ENCODE results near the gene CDYL2. TPM values are rescaled to one million over a fixed set of nuclear protein-coding genes. Genes with fewer than 3 reads are reported as not detected.
A peak's percentile ranks its signal among the peaks of the same experiment; 100 is the strongest.
"Not testable (repeated sequence)": the region's sequence is repeated elsewhere in the genome, so short reads cannot be mapped to it uniquely, and the experiment has no call there.

Gene CDYL2
- total RNA-seq, 2 experiments from 2014 or later = 40.7 to 49.0 TPM

DNA sequence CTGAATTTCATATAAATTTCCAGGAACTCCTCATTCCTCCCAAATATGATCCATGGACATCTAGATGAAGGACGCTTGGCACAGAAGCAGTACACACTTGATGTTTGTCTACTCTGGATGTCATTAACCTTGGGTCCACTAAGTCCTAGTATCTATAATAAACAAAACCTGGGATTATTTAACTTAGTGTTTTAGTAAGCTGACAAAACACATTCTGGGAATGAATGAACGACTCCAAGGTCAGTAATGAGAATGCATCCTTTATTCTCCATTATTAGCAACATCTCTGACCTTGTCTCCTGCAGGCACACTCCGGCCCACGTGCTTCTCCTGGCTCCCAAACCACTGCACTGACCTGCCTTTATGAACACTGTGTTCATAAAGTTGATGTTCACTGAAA lies 24.1 kb upstream of the CDYL2 start:
- Mint-ChIP-seq H3K27me3 (peaks cover 31% of the 10 kb centered on the region), H3K36me3 (ENCODE audit: low read depth) (no peaks in the 10 kb centered on the region), H3K4me1 (peaks cover 2% of the 10 kb centered on the region), H3K4me3 (no peak overlapping the region), H3K27ac (no peak overlapping the region), H3K9me3 (no peaks in the 10 kb centered on the region)
- ChIA-PET POLR2A (no interaction called here), CTCF (no interaction called here)
- no peak for DNase-seq

DNA sequence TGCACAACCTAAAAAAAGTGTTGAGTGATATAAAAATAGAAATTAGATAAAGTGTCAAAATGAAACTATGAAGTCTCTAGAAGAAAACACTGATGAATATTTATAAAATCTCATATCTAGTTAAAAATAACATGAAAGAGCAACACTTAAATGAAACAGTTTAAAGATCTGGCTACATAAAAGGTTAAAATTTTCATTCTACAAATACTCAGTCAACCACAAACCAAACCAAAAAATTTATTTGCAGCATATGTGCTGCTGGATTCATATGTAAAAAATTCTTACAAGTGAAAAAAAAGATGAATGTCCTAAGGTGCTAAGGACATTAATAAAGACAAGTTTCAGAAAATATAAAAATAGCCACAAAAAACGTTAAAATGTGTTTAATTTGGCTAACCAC lies 22.6 kb upstream of the CDYL2 start:
- no peak overlapping the region for H3K27ac Mint-ChIP-seq
- H3K36me3 Mint-ChIP-seq (ENCODE audit: low read depth) = no peaks in the 10 kb centered on the region
- POLR2A ChIA-PET = no interaction called here
- CTCF ChIA-PET = interaction anchor here (3.8 kb wide), 1 partner anchor 300 kb away, joined by 25 read pairs; no protein-coding TSS in a partner anchor
- peaks cover 2% of the 10 kb centered on the region for H3K4me1 Mint-ChIP-seq
- no peak for DNase-seq
- H3K27me3 Mint-ChIP-seq = peaks cover 25% of the 10 kb centered on the region
- H3K9me3 Mint-ChIP-seq = no peaks in the 10 kb centered on the region
- H3K4me3 Mint-ChIP-seq = no peak overlapping the region

DNA sequence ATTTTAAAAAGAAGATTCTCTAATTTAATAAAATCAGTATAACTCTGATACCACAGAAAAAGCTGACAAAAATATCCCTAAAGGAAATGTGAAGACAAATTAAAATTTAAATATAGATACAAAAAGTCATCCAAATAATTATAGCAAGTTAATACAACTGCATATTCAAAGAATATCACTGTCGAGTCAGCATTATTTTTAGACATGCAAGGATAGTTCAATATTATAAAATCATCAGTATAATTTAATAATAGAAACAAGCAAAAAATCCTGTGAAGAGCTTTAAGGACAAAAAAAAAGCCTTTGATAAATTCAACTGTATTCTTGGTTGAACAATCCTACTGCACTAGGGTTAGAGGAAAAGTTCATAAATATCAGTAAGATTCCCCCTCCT lies 21.0 kb upstream of the CDYL2 start:
- Mint-ChIP-seq H3K27me3 (peaks cover 19% of the 10 kb centered on the region), H3K4me3 (no peak overlapping the region), H3K4me1 (peaks cover 2% of the 10 kb centered on the region), H3K36me3 (ENCODE audit: low read depth) (no peaks in the 10 kb centered on the region), H3K27ac (no peak overlapping the region), H3K9me3 (no peaks in the 10 kb centered on the region)
- no peak for DNase-seq
- ChIA-PET CTCF (interaction anchor here (1.5 to 3.8 kb wide), 2 partner anchors 245 to 298 kb away, joined by 3 to 25 read pairs; no protein-coding TSS in a partner anchor), POLR2A (no interaction called here)

DNA sequence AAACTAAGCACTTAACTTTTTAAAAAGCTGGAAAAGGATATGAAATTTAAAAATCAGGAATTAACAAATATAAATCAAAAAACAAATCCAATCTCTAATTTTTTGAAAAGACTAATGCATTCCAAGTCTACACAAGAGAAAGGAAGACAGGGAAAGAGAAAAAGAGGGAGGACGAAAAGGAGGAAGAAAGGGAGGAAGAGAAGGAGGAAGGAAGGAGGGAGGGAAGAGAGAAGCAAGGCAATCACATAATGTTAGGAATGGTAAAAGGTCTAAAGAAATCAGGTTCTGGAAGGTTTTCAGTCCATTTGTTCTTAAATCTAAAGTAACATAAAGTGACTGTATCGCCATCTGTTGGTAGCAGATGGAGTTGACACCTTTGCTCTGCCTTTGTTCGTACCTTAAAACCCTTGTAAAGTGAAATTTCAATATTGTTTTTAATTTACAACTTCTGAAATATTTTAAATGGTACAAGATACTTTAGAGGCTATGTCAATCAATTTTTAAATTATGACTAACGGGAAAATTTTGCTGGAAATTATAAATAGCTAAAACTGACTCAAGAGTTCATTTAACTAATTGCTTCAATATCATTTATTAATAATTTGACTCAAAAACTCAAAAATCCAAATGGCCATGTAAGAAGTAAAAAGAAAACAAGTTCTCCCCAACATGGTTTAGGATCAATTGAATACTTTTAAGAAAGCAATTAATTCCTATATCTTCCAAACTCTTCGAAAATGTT lies 20.4 kb upstream of the CDYL2 start:
- Mint-ChIP-seq H3K9me3 (no peaks in the 10 kb centered on the region), H3K27ac (no peak overlapping the region), H3K36me3 (ENCODE audit: low read depth) (no peaks in the 10 kb centered on the region), H3K4me3 (no peak overlapping the region), H3K27me3 (peaks cover 20% of the 10 kb centered on the region), H3K4me1 (peaks cover 2% of the 10 kb centered on the region)
- ChIA-PET POLR2A (no interaction called here), CTCF (interaction anchor here (1.5 to 3.8 kb wide), 2 partner anchors 245 to 298 kb away, joined by 3 to 25 read pairs; no protein-coding TSS in a partner anchor)
- DNase-seq = peak; percentile 60

DNA sequence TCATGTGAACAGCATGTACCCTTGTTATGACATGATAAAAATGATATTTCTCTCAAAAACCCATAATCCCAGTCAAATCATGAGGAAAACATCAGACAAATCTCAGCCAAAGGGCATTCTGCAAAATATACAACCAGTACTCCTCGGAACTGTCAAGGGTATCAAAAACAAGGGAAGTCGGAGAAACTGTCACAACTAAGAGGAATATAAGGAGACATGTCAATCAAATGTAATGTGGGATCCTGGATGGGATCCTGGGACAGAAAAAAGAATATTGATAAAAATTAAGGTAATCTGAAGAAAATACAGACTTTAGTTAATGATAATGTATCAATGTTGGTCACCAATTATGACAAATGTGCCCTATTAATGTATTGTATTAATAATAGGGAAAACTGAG lies 15.6 kb upstream of the CDYL2 start:
- POLR2A ChIA-PET = interaction anchor here (0.6 kb wide), 1 partner anchor 120 kb away, joined by 5 read pairs; no protein-coding TSS in a partner anchor
- Mint-ChIP-seq H3K36me3 (ENCODE audit: low read depth) (no peaks in the 10 kb centered on the region), H3K4me1 (peaks cover 2% of the 10 kb centered on the region), H3K9me3 (no peaks in the 10 kb centered on the region), H3K27me3 (peaks cover 9% of the 10 kb centered on the region), H3K4me3 (no peak overlapping the region), H3K27ac (no peak overlapping the region)
- CTCF ChIA-PET = interaction anchor here (1.7 kb wide), 1 partner anchor 12 kb away, joined by 7 read pairs; no protein-coding TSS in a partner anchor
- DNase-seq = no peak

DNA sequence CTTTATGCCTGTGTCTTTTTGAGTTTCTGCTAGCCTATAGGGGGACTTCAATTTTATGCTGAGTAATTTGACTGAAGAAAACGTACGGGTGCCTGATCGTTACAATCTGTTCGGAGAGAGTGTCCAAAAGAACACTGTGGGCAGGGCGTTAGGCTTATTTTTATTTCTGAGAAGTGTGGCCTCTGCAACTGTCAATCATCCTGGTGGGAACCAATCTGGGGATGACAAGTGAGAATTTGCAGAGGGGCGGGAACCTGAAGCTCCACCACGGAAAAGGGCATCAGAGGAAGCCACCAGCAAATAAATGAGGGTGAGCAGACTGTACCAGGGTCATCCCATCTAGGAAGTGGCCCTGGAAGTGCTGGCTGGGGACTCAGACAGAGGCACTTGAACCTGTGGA lies 12.0 kb upstream of the CDYL2 start:
- Mint-ChIP-seq H3K27ac (no peak overlapping the region), H3K4me3 (no peak overlapping the region), H3K9me3 (peaks cover 13% of the 10 kb centered on the region), H3K36me3 (ENCODE audit: low read depth) (peaks cover 1% of the 10 kb centered on the region), H3K27me3 (peaks cover 9% of the 10 kb centered on the region), H3K4me1 (no peaks in the 10 kb centered on the region)
- CTCF ChIA-PET = no interaction called here
- DNase-seq = no peak
- POLR2A ChIA-PET = no interaction called here

DNA sequence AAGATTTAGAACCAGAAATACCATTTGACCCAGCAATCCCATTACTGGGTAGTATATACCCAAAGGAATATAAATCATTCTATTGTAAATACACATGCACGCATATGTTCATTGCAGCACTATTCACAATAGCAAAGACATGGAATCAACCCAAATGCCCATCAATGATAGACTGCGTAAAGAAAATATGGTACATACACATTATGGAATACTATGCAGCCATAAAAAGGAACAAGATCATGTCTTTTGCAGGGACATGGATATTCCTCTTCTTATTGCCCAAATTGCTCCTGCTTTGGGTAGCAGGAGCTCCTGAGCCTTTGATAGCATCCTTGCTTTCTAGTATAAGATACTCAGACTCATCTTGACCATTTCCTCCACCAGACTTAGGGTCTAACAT lies 10.9 kb upstream of the CDYL2 start:
- POLR2A ChIA-PET = not testable (repeated sequence)

DNA sequence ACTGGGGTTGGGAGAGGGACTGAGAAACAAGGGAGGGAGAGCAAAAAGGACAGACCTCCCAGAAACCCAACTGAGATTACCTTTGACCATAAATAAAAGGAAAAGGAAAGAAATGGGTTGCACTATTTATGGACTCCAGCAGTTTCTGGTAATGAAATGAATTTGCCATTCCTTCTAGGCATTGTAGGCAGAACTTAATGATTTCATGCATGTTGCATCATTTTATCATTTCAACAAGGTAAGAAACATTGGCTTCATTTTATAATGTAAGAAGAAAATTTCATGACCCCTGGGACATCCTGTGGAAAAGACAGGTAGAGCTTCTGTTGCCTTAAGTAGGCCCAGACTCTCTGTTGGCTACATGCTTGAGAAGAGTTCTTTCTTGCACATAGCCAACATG lies 8.2 kb upstream of the CDYL2 start:
- no peak for DNase-seq
- peaks cover 3% of the 10 kb centered on the region for H3K36me3 Mint-ChIP-seq (ENCODE audit: low read depth)
- H3K4me1 Mint-ChIP-seq = peaks cover 1% of the 10 kb centered on the region
- ChIA-PET CTCF (interaction anchor here (0.8 kb wide), 1 partner anchor 285 kb away, joined by 3 read pairs; no protein-coding TSS in a partner anchor), POLR2A (no interaction called here)
- no peak overlapping the region for H3K4me3 Mint-ChIP-seq
- peaks cover 14% of the 10 kb centered on the region for H3K9me3 Mint-ChIP-seq
- H3K27me3 Mint-ChIP-seq = peaks cover 3% of the 10 kb centered on the region
- H3K27ac Mint-ChIP-seq = no peak overlapping the region

More for the DNA sequence above, 10.9 kb upstream of the CDYL2 start:
- CTCF ChIA-PET; H3K36me3 Mint-ChIP-seq (ENCODE audit: low read depth); H3K4me3 Mint-ChIP-seq; H3K27ac Mint-ChIP-seq; H3K4me1 Mint-ChIP-seq; H3K27me3 Mint-ChIP-seq; DNase-seq: not testable (repeated sequence)
- H3K9me3 Mint-ChIP-seq = peaks cover 13% of the 10 kb centered on the region

DNA sequence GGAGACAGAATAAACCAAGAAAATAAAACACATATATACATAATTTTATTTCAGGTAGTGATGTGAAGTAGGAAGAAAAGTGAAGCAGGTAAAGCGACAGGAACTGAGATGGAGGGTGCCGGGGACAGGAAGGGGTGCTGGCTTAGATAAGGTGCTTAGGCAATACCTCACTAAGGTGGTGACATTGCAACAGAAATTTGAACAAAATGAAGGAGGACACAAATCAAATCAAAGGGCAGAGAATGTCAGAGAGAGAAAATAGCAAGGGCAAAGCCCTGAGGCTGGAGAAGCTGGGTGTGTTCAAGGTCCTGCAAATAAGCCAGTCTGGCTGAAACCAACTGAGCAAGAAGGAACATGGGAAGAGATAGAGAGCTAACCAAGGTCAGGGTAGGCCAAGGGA lies 5.0 kb upstream of the CDYL2 start:
- no peaks in the 10 kb centered on the region for H3K27me3 Mint-ChIP-seq
- POLR2A ChIA-PET = no interaction called here
- DNase-seq = no peak

DNA sequence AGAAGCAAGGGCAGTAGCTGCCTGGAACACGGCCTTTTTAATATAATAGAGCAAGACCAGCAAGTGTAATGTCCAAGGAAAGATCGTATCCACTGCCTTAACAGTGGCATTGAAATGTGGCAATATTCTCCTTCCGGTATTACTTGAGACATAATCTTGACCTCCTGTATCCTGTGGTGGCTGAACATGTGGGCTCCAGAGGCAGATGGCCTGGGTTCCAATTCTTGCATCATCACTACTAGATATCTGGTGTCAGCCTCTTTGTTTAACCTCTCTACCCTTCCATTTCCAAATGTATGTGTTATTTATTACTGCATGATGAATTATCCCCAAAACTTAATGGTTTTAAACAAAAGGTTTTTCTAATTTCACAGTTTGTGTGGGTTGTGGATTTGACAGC lies 3.5 kb upstream of the CDYL2 start:
- POLR2A ChIA-PET = interaction anchor here (0.5 to 0.8 kb wide), 2 partner anchors 228 to 1527 kb away, joined by 3 read pairs; no protein-coding TSS in a partner anchor
- peaks cover 14% of the 10 kb centered on the region for H3K9me3 Mint-ChIP-seq
- CTCF ChIA-PET = interaction anchor here (2.4 to 4.9 kb wide), 2 partner anchors 13 to 282 kb away, joined by 7 to 31 read pairs; no protein-coding TSS in a partner anchor
- H3K4me1 Mint-ChIP-seq = peaks cover 29% of the 10 kb centered on the region
- no peak for DNase-seq
- no peaks in the 10 kb centered on the region for H3K27me3 Mint-ChIP-seq
- H3K27ac Mint-ChIP-seq = no peak overlapping the region
- H3K4me3 Mint-ChIP-seq = no peak overlapping the region
- peaks cover 3% of the 10 kb centered on the region for H3K36me3 Mint-ChIP-seq (ENCODE audit: low read depth)

More for the DNA sequence above, 5.0 kb upstream of the CDYL2 start:
- no peak overlapping the region for H3K27ac Mint-ChIP-seq
- peaks cover 3% of the 10 kb centered on the region for H3K36me3 Mint-ChIP-seq (ENCODE audit: low read depth)
- H3K4me3 Mint-ChIP-seq = no peak overlapping the region
- CTCF ChIA-PET = interaction anchor here (0.5 to 4.9 kb wide), 6 partner anchors 10 to 283 kb away, joined by 3 to 31 read pairs (median 4); no protein-coding TSS in a partner anchor
- peaks cover 26% of the 10 kb centered on the region for H3K4me1 Mint-ChIP-seq
- H3K9me3 Mint-ChIP-seq = peaks cover 19% of the 10 kb centered on the region

DNA sequence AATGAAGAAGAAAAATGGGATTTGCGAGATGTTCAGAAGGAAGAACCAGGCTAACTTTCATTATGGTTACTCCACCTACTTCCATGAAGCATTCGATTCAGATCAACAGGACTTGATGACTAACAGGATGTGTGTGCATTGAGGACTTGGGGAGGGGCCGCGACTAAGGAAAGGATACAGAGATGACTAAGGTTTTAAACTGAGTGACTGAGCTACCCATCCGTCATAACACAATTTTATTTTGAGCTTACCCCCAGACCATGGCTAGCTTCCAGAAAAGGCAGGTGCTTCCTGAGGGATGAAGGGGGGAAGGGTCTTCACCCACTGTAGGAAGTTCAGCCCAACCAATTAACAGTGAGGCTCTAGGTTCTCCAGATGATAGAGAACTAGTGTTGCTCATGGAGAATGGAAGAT lies 2.5 kb upstream of the CDYL2 start:
- Mint-ChIP-seq H3K4me3 (peak overlapping the region; percentile 1), H3K4me1 (peaks cover 39% of the 10 kb centered on the region), H3K36me3 (ENCODE audit: low read depth) (peaks cover 9% of the 10 kb centered on the region), H3K9me3 (peaks cover 6% of the 10 kb centered on the region), H3K27me3 (no peaks in the 10 kb centered on the region), H3K27ac (peak overlapping the region; percentile 84)
- DNase-seq = peak; percentile 69
- CTCF ChIA-PET = interaction anchor here (0.6 to 4.9 kb wide), 7 partner anchors 13 to 281 kb away, joined by 3 to 31 read pairs (median 3); no protein-coding TSS in a partner anchor
- POLR2A ChIA-PET = interaction anchor here (0.7 to 0.8 kb wide), 2 partner anchors 227 to 960 kb away, joined by 3 read pairs; no protein-coding TSS in a partner anchor

DNA sequence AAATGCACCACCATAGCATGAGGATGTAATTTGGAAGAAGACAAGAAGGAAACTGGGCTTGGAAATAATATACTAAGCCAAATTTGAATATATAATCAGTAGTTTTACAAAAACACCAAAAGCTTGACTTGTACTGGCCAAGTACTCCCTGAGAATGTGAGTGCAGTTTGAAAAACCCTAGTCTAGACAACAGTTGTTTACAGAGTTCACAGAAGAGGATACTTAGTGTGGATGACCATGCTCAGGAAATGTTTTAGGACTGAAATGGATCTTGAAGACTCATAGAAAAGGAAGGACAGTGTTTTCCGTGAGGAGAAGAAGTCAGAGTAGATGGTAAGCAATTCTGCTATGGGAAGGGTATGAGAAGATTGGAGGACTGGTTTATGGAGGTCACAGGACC lies 1.9 kb upstream of the CDYL2 start:
- ChIA-PET POLR2A (interaction anchor here (0.7 kb wide), 1 partner anchor 959 kb away, joined by 3 read pairs; no protein-coding TSS in a partner anchor), CTCF (interaction anchor here (0.5 to 4.9 kb wide), 5 partner anchors 13 to 530 kb away, joined by 3 to 31 read pairs (median 4); no protein-coding TSS in a partner anchor)
- Mint-ChIP-seq H3K27me3 (no peaks in the 10 kb centered on the region), H3K9me3 (peaks cover 6% of the 10 kb centered on the region), H3K4me1 (peaks cover 40% of the 10 kb centered on the region), H3K36me3 (ENCODE audit: low read depth) (peaks cover 11% of the 10 kb centered on the region), H3K4me3 (no peak overlapping the region), H3K27ac (peak overlapping the region; percentile 84)
- no peak for DNase-seq

DNA sequence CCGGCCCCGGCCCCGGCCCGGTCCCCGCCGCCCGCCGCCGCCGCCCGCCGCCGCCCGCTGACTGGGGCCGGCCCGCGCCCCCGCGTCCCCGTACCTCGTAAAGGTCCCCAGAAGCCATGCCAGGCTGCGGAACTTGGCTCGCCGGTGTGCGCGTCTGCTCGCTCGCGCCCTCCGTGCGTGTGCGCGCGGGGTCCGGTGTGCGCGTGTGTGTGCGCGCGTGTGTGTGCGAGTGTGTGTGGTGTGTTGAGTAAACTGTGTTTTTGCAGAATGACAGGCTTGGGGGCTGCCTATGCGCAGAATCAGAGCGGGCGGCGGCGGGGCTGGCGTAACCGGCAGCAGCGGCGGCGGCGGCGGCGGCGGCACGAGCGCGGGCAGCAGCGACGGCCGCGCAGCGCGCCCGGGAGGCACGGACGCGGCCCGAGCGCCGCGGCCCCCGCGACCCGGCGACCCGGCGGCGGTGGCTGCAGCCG lies 307 bp downstream of the CDYL2 start:
- POLR2A ChIA-PET = no interaction called here
- no peaks in the 10 kb centered on the region for H3K27me3 Mint-ChIP-seq
- peaks cover 40% of the 10 kb centered on the region for H3K4me1 Mint-ChIP-seq
- DNase-seq = peak; percentile 61
- peaks cover 11% of the 10 kb centered on the region for H3K36me3 Mint-ChIP-seq (ENCODE audit: low read depth)
- H3K9me3 Mint-ChIP-seq = peaks cover 6% of the 10 kb centered on the region
- CTCF ChIA-PET = interaction anchor here (1.1 kb wide), 1 partner anchor 213 kb away, joined by 3 read pairs; no protein-coding TSS in a partner anchor
- peak overlapping the region; percentile 97 for H3K27ac Mint-ChIP-seq
- peak overlapping the region; percentile 90 for H3K4me3 Mint-ChIP-seq
